Fibroblast of pulmonary artery (primary cell): ENCODE data around the gene MIS18BP1.
A peak's percentile ranks its signal among the peaks of the same experiment; 100 is the strongest.

Experiments used
- DNase-seq: peaks from one replicate; pipeline ENCODE4 v3.0.0-alpha.2; 2010; ENCODE audit warnings: low read depth
- H3K4me3 ChIP-seq: replicated peaks from 2 replicates; pipeline ENCODE4 v1.5.1; 2011; ENCODE audit warnings: low read depth, mild to moderate bottlenecking, control low read depth, low read length, moderate library complexity
- CTCF ChIP-seq: IDR thresholded peaks from 2 replicates; pipeline ENCODE4 v1.5.1; 2011; ENCODE audit warnings: mild to moderate bottlenecking, control low read depth, low read length, inconsistent platforms; ENCODE audit errors: missing control alignments

MIS18BP1 gene

GRCh38 chr14:45254771-45255170 is 1.8 kb upstream of the MIS18BP1 start:
- no peak for DNase-seq
- no peak for TF ChIP-seq CTCF
- no peak overlapping the region for H3K4me3 ChIP-seq

GRCh38 chr14:45253754-45254310 is 830 bp upstream of the MIS18BP1 start:
- TF ChIP-seq CTCF = no peak
- peak overlapping the region; percentile 89 for H3K4me3 ChIP-seq
- peak; percentile 53 for DNase-seq

- DNase-seq = peak; percentile 25
- peak overlapping the region; percentile 89 for H3K4me3 ChIP-seq
- no peak for TF ChIP-seq CTCF
Observed at GRCh38 chr14:45252366-45253069, 484 bp downstream of the MIS18BP1 start.

GRCh38 chr14:45251912-45252311 is 1.1 kb downstream of the MIS18BP1 start:
- DNase-seq = peak; percentile 35
- no peak for TF ChIP-seq CTCF

GRCh38 chr14:45249856-45250575 is 3.0 kb downstream of the MIS18BP1 start:
- no peak for TF ChIP-seq CTCF
- DNase-seq = peak; percentile 86

More at GRCh38 chr14:45251912-45252311, 1.1 kb downstream of the MIS18BP1 start:
- H3K4me3 ChIP-seq = peak overlapping the region; percentile 89

GRCh38 chr14:45247427-45247826 is 5.6 kb downstream of the MIS18BP1 start:
- no peak overlapping the region for H3K4me3 ChIP-seq
- DNase-seq = peak; percentile 19
- no peak for TF ChIP-seq CTCF

More at GRCh38 chr14:45249856-45250575, 3.0 kb downstream of the MIS18BP1 start:
- peak overlapping the region; percentile 48 for H3K4me3 ChIP-seq
